ENCODE measurements around the gene AGBL4. TPM values are rescaled to one million over a fixed set of nuclear protein-coding genes. Genes with fewer than 3 reads are reported as not detected.
"Not testable (repeated sequence)": the region's sequence is repeated elsewhere in the genome, so short reads cannot be mapped to it uniquely, and the experiment has no call there.

The AGBL4 gene
- total RNA-seq, 1 donor from 2014 or later, result not detected

DNA sequence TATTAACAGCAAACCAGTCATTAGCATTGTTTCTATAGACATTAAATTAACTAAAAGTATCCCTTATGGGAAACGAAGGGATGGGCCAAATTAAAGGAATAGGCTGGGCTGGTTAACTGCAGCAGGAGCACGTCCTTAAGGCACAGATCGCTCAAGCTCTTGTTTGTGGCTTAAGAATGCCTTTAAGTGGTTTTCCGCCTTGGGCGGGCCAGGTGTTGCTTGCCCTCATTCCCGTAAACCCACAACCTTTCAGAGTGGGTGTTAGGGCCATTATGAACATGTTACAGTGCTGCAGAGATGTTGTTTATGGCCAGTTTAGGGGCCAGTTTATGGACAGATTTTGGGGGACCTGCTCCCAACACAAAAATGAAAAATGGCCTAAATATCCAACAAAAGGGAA lies 1503.9 kb downstream of the AGBL4 start:
- not testable (repeated sequence) for ATAC-seq

DNA sequence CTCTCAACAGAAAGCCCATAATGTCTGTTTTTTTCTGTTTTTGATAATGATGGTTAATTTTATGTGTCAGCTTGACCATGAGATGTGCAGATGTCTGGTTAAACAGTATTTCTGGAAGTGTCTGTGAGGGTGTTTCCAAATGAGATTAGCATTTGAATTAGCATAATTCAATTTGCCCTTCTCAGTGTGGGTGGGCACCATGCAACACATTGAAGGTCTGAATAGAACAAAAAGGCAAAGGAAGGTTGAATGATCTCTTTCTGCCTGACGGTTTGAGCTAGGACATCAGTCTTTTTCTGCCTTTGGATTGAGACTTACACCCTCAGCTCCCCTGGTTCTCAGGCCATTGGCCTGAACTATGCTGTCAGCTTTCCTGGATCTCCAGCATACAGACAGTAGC lies 1516.9 kb downstream of the AGBL4 start:
- no peak for ATAC-seq

DNA sequence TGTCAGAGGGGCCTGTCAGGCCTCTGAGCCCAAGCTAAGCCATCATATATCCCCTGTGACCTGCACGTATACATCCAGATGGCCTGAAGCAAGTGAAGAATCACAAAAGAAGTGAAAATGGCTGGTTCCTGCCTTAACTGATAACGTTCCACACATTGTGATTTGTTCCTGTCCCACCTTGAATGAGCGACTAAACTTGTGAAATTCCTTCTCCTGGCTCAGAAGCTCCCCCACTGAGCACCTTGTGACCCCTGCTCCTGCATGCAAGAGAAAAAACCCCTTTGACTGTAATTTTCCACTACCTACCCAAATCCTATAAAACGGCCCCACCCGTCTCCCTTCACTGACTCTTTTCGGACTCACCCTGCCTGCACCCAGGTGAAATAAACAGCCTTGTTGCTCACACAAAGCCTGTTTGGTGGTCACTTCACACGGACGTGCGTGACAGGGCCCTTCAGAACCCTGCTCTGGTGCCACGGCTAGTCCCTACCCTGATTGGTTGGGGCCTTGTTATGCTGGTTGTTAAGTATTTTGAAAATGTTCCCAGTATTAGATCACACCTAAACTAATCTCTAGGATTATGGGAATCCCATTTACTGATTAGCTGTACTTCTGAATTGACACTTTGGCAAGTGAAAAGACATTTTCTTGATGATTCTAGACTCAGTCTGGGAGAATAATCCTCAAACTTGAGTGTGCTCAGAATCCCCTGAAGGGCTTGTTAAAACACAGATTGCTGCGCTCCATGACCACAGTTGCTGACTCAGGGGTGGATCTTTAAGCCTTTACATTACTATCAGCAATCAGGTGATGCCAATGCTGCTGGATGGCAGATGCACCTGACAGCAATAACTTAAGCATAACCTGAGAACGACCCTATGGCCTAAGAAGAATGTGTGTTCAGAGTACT lies 1523.0 kb downstream of the AGBL4 start:
- peak; percentile 87 for ATAC-seq

DNA sequence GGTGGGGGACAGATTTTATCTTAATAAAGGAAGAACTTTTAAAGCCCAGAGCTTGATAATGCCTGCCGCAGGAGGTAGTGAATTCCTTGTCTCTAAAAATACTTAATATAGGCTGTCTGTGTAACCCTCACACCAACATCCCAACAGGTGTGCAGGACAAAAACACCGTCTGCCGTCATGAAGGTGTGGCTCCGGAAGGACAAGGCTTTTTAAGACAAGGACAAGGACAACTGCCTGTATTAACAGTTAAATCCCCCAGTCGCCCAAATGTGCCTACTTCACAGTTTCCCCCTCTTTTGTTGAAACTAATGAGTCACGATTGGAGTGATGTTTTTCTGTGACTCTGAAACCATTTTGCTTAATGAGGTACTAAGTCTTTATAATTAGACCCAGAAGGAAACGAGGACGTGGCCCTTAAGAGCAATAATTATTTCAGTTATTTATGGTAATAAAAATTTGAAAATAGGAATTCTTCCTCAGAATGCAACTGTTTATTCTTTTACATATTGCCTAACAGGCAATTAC lies 1524.5 kb downstream of the AGBL4 start:
- ATAC-seq, result no peak

DNA sequence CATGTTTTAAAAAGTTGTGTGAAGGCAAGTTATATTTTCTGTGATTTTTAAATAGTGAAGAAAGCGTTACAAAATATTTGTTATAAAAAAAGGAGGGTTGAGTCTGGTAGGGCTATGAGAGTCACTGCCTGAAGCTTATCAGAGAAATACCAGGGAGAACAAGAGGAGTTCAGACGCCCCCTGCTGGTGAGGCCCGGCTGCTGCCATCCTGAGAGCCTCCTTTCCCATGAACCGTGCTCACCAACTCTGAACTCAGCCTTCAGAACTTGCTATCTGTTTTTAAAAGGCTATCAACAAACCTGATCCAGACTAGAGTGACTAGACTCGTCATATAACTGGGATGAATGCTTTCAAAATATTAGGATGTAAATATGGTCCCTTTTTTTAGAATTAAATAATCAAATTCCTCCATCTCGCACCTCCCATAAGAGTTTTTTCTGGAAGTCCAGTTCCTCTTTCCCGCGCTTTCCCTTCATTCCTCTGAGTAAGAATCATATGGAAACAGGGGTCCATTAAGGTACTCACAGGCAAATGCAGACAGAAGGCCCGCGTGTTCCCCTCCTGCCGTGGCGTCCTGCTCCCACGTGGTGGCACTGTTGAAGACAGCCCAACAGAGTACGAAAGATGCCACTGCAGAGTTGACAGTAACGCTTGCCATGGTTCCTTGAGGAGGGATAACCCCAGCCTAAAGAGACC lies 1525.5 kb downstream of the AGBL4 start:
- ATAC-seq, result peak; percentile 78

DNA sequence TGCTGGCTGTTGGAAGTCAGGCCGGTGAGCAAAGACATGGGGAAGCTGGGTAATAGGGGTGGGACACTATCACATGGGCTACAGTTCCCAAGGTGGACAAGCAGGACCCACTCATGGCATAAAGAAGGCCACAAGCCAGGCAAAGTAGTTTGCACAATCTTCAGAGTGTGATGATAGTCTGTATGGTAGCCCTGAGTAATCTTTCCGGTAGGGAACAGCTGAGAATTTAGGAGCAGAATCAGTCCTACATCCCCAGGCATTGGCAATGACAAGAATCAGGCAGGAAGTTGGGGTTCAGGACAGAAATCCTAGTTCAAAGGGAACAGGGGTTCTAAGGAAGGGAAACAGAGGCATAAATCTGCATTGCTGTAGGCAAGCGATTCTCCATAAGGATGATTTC lies 1527.8 kb downstream of the AGBL4 start:
- no peak for ATAC-seq

DNA sequence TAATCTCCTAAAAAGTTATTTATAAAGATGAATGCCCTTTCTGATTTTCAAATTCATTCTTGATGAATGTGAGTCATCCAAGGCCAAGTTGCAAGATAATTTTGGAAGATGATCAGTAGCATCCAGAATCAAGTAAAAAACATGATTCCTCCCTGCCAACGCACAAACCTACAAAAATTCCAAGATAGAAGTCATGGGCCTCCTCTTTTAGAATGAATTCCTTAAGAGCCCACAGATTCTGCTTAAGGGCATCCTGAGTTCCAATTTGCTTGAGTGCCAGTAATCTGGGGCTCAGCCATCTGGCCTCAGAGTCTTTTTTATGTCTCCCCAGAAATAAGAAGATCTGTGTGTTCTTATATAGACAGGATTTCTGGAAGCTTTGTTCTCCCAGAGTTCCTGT lies 1528.6 kb downstream of the AGBL4 start:
- ATAC-seq, result no peak

DNA sequence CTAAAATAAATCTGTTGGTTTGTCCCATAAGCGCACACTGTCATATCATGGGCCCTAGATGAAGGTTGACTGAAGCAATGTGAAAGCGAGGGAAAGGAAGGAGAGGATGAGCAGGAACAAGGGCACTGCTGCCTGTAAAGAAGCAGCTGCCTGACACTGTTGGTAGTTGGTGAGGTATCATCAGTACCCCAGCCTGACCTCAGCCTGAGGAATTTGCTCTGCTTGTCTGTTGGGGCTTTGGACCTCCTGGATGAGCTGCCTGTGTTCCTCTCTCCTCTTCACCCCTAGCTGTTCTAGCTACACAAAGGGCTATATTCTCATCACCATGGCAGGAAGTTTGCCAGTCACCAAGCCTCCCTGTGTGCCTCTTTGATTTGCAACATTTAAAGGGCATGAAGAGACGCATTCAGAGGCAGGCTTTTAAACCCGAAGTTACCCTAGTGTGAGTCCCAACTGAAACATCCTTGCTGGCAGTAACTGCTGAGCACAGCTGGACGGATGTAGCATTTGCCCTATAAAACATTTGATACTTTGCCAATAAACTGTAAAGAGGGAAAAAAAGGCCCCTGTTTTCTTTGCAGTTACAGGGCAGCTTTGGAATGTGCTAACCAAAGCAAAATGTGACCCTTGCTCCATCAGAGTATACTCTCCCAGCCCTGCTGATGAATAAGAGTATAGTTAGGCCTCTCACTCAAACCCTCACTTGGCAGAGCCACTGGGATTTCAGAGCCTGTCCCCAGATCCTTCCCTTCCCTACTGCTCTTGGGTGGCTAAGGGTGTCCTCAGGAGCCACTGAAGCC lies 1529.6 kb downstream of the AGBL4 start:
- ATAC-seq, result peak; percentile 25

DNA sequence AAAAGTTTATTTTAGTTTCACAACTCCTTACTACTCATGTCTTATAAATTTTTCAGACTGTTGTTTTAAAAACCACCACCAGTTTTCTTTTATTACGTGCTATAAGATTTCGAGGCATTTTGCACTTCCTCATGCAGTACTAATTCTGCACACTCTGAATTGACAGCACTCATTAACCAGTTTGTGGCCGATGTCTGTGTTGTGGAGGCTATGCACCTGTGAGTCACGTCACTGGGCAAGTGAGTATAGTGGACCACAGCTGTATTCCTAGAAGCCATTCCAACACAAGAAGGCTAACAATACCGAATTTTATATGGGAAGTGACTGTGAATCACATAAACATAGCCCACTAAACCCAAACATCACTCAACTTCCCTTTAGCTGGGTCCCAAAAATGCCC lies 1530.7 kb downstream of the AGBL4 start:
- no peak for ATAC-seq

DNA sequence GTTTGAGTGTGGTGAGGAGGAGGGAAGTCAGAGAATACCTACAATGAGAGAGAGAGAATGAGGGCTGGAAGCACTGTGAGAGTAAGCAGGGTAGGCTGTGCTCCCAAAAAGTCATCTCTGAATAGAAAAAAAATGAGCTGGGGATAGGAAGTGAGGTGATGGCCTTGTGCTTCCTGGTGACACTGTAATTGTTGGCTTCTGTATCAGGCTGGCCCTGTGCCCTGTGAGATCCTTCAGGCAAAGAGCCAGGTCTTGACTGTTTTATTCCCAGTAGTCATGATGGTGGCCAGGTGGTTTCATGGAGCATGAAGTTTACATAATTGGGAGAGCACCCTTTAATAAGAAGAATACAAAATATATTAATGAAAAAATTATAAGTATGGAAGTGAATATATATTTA lies 1531.4 kb downstream of the AGBL4 start:
- ATAC-seq, result no peak

DNA sequence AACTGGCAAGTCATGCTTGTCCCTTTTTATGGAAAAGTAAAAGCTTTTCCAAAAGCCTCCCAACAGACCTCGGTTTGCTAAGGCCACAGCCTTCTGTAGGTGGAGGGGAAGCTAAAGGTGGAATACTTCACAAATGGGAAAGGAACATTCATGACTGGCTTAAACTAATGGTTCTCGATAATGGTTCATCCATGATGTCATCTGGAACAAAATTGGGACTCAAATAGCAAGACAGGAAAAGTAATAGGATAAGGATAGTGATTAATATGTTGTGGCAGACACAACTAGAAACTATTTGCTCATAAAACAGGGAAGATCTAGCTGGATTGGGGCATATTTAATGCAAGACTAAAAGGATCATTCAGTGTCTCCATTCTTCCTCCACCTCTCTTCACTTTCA lies 1535.0 kb downstream of the AGBL4 start:
- no peak for ATAC-seq

Other genes starting within 250 kb of the AGBL4 start
- gene ELAVL4, start 85.0 kb upstream of the AGBL4 start, total RNA-seq, result not detected

Measured in esophagus mucosa (tissue), 1 donor.